Measurements from ENCODE around the gene DENND2A. TPM values are rescaled to one million over a fixed set of nuclear protein-coding genes. Genes with fewer than 3 reads are reported as not detected.
"Not testable (repeated sequence)": the region's sequence is repeated elsewhere in the genome, so short reads cannot be mapped to it uniquely, and the experiment has no call there.

The DENND2A gene
- polyA plus RNA-seq, 3 donors from 2014 or later, result not detected

- not testable (repeated sequence) for H3K27ac Mint-ChIP-seq, H3K4me1 Mint-ChIP-seq, H3K36me3 Mint-ChIP-seq
Measured at GRCh38 chr7:140566186-140566585, 74.4 kb downstream of the DENND2A start.

GRCh38 chr7:140565761-140566160, 74.9 kb downstream of the DENND2A start:
- not testable (repeated sequence) for H3K4me1 Mint-ChIP-seq, H3K4me3 Mint-ChIP-seq

More at GRCh38 chr7:140566186-140566585, 74.4 kb downstream of the DENND2A start:
- not testable (repeated sequence) for DNase-seq; H3K4me3 Mint-ChIP-seq; H3K9me3 Mint-ChIP-seq; H3K27me3 Mint-ChIP-seq (ENCODE audit: low read depth in 3 of 3)

GRCh38 chr7:140564643-140565042, 76.0 kb downstream of the DENND2A start:
- Mint-ChIP-seq H3K4me1 (peaks cover 0 to 2% of the 10 kb centered on the region in 2 donors), H3K27ac (no peak overlapping the region), H3K36me3 (no peaks in the 10 kb centered on the region), H3K4me3 (no peak overlapping the region), H3K9me3 (peaks cover 0 to 3% (median 0%) of the 10 kb centered on the region in 6 donors), H3K27me3 (ENCODE audit: low read depth in 3 of 3) (peaks cover 2 to 4% (median 3%) of the 10 kb centered on the region in 3 donors)
- DNase-seq, result no peak

More at GRCh38 chr7:140565761-140566160, 74.9 kb downstream of the DENND2A start:
- DNase-seq; H3K27me3 Mint-ChIP-seq (ENCODE audit: low read depth in 3 of 3); H3K27ac Mint-ChIP-seq; H3K9me3 Mint-ChIP-seq; H3K36me3 Mint-ChIP-seq: not testable (repeated sequence)

- Mint-ChIP-seq H3K9me3 (peaks cover 0 to 1% (median 0%) of the 10 kb centered on the region in 6 donors), H3K27me3 (ENCODE audit: low read depth in 3 of 3) (peaks cover 2 to 10% (median 3%) of the 10 kb centered on the region in 3 donors), H3K4me1 (peaks cover 0 to 2% of the 10 kb centered on the region in 2 donors), H3K4me3 (no peak overlapping the region), H3K27ac (no peak overlapping the region), H3K36me3 (no peaks in the 10 kb centered on the region)
- no peak for DNase-seq
Measured at GRCh38 chr7:140562926-140563481, 77.6 kb downstream of the DENND2A start.

- Mint-ChIP-seq H3K4me1 (no peaks in the 10 kb centered on the region), H3K27me3 (ENCODE audit: low read depth in 3 of 3) (peaks cover 2 to 10% (median 5%) of the 10 kb centered on the region in 3 donors), H3K9me3 (peaks cover 0 to 1% (median 0%) of the 10 kb centered on the region in 6 donors), H3K27ac (no peak overlapping the region), H3K36me3 (no peaks in the 10 kb centered on the region), H3K4me3 (no peak overlapping the region)
- DNase-seq, result no peak
Measured at GRCh38 chr7:140559410-140559809, 81.2 kb downstream of the DENND2A start.

- Mint-ChIP-seq H3K27me3 (ENCODE audit: low read depth in 3 of 3) (peaks cover 2 to 10% (median 5%) of the 10 kb centered on the region in 3 donors), H3K27ac (no peak overlapping the region), H3K9me3 (peaks cover 0 to 1% (median 0%) of the 10 kb centered on the region in 6 donors), H3K36me3 (no peaks in the 10 kb centered on the region), H3K4me3 (no peak overlapping the region), H3K4me1 (no peaks in the 10 kb centered on the region)
- no peak for DNase-seq
Measured at GRCh38 chr7:140557809-140558518, 82.6 kb downstream of the DENND2A start.

- Mint-ChIP-seq H3K27ac (no peak overlapping the region), H3K9me3 (peaks cover 0 to 1% (median 0%) of the 10 kb centered on the region in 6 donors), H3K36me3 (no peaks in the 10 kb centered on the region), H3K4me3 (no peak overlapping the region), H3K27me3 (ENCODE audit: low read depth in 3 of 3) (peaks cover 2 to 10% (median 5%) of the 10 kb centered on the region in 3 donors), H3K4me1 (no peaks in the 10 kb centered on the region)
- no peak for DNase-seq
Measured at GRCh38 chr7:140557069-140557468, 83.5 kb downstream of the DENND2A start.

- not testable (repeated sequence) for H3K4me1 Mint-ChIP-seq; H3K4me3 Mint-ChIP-seq; DNase-seq; H3K27me3 Mint-ChIP-seq (ENCODE audit: low read depth in 3 of 3); H3K36me3 Mint-ChIP-seq; H3K9me3 Mint-ChIP-seq; H3K27ac Mint-ChIP-seq
Measured at GRCh38 chr7:140553236-140553635, 87.4 kb downstream of the DENND2A start.

GRCh38 chr7:140552240-140552679, 88.4 kb downstream of the DENND2A start:
- Mint-ChIP-seq H3K36me3 (no peaks in the 10 kb centered on the region), H3K27me3 (ENCODE audit: low read depth in 3 of 3) (peaks cover 0 to 2% (median 0%) of the 10 kb centered on the region in 3 donors), H3K9me3 (no peaks in the 10 kb centered on the region), H3K27ac (no peak overlapping the region), H3K4me3 (no peak overlapping the region), H3K4me1 (no peaks in the 10 kb centered on the region)
- no peak for DNase-seq

- Mint-ChIP-seq H3K27me3 (ENCODE audit: low read depth in 3 of 3) (no peaks in the 10 kb centered on the region), H3K4me1 (no peaks in the 10 kb centered on the region), H3K27ac (no peak overlapping the region), H3K36me3 (no peaks in the 10 kb centered on the region), H3K9me3 (no peaks in the 10 kb centered on the region), H3K4me3 (no peak overlapping the region)
- no peak for DNase-seq
Measured at GRCh38 chr7:140551355-140552239, 89.0 kb downstream of the DENND2A start.

- peaks cover 0 to 2% (median 1%) of the 10 kb centered on the region in 3 donors for H3K27me3 Mint-ChIP-seq (ENCODE audit: low read depth in 3 of 3)
- H3K36me3 Mint-ChIP-seq, result no peaks in the 10 kb centered on the region
- no peaks in the 10 kb centered on the region for H3K4me1 Mint-ChIP-seq
- H3K4me3 Mint-ChIP-seq, result no peak overlapping the region
- no peak overlapping the region for H3K27ac Mint-ChIP-seq
- no peak for DNase-seq
- H3K9me3 Mint-ChIP-seq, result no peaks in the 10 kb centered on the region
Measured at GRCh38 chr7:140546947-140547346, 93.7 kb downstream of the DENND2A start.

- DNase-seq, result no peak
- Mint-ChIP-seq H3K27me3 (ENCODE audit: low read depth in 3 of 3) (peaks cover 0 to 2% (median 1%) of the 10 kb centered on the region in 3 donors), H3K36me3 (no peaks in the 10 kb centered on the region), H3K4me1 (no peaks in the 10 kb centered on the region), H3K9me3 (no peaks in the 10 kb centered on the region), H3K27ac (no peak overlapping the region), H3K4me3 (no peak overlapping the region)
Measured at GRCh38 chr7:140544388-140544826, 96.2 kb downstream of the DENND2A start.

GRCh38 chr7:140542228-140542603, 98.4 kb downstream of the DENND2A start:
- no peaks in the 10 kb centered on the region for H3K36me3 Mint-ChIP-seq
- H3K4me1 Mint-ChIP-seq, result no peaks in the 10 kb centered on the region
- DNase-seq, result no peak
- no peaks in the 10 kb centered on the region for H3K9me3 Mint-ChIP-seq
- H3K4me3 Mint-ChIP-seq, result no peak overlapping the region
- H3K27ac Mint-ChIP-seq, result no peak overlapping the region
- H3K27me3 Mint-ChIP-seq (ENCODE audit: low read depth in 3 of 3), result peaks cover 0 to 2% (median 1%) of the 10 kb centered on the region in 3 donors

All from immature natural killer cell (primary cell).